Left forelimb (tissue), 1 donor: ENCODE results near the gene SLC16A6.
A peak's percentile ranks its signal among the peaks of the same experiment; 100 is the strongest.
"Not testable (repeated sequence)": the region's sequence is repeated elsewhere in the genome, so short reads cannot be mapped to it uniquely, and the experiment has no call there.

Source experiments
- DNase-seq: peaks from one replicate; pipeline ENCODE4 v3.0.0-alpha.2; 2018; ENCODE audit warnings: low spot score

SLC16A6 gene

DNA sequence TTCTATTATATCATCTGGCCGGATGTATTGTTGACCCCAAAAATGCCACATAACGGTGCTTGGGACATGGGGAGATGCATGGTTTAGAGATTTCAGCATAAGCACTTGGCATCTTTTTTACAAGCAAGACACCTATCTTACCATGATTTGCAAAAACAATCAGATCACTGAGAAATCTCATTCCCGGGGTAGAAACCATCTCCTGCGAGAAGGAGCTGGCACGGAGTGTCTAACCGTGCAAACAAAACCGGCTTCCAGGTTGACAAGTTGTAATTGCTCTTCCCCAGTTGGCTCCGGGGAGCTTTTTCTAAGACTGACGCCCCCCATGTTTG lies 1.0 kb downstream of the SLC16A6 start:
- DNase-seq: no peak

DNA sequence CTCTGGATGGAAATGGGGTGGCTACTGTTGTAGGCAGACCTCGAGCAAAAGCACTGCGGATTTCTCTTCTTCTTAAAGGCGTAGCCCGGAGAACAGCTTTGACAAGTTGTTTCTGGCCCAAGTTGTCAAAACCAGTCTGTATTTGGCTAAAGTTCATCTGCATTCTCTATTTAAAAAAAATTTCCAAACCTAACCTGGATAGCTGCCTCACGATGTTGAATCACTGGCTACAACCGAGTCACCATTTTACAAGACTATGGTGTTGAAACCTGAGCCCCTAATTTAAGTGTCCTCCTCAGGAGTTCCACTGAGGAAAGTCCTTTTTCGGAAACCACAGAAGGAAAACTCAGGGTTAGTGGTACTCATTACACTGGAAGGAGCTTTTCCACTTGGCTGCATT lies 1.5 kb downstream of the SLC16A6 start:
- DNase-seq: no peak

DNA sequence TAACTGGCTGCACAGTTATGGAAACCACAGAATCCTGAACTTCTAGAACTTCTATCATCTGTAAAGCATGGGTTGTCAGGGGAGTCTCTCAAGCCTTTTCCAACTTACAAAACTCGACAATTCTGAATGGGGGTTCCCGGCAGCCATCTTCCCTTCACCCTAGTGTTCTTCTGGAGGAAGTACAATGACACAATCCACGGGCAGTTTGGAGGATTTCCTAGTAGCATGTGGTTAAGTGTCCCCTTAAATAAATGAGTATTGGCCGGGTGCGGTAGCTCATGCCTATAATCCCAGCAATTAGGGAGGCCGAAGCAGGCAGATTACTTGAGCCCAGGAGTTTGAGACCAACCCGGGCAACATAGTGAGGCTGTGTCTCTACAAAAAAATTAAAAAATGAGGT lies 2.1 kb downstream of the SLC16A6 start:
- no peak for DNase-seq

DNA sequence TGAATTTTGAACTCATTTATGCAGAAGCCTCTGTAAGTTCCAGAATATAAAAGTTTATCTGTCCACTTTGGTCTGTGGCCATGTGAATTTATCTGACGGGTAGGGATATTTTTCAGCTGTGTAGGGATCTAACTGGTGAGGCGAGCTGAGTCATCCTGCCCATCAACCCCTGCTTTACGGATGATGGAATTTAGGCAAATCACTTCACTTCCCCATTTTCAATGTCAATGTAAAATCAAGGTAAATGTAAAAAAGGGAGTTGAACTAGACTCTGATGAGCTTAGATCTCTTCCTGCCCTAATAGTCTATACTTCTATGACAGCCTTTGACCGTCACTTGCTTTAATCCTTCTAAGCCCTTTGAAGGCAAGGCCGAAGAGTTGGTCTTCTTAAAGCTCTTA lies 2.6 kb downstream of the SLC16A6 start:
- no peak for DNase-seq

DNA sequence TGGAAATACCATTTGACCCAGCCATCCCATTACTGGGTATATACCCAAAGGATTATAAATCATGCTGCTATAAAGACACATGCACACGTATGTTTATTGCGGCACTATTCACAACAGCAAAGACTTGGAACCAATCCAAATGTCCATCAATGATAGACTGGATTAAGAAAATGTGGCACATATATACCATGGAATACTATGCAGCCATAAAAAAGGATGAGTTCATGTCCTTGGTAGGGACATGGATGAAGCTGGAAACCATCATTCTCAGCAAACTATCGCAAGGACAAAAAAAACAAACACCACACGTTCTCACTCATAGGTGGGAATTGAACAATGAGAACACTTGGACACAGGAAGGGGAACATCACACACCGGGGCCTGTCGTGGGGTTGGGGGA lies 9.0 kb downstream of the SLC16A6 start:
- DNase-seq: not testable (repeated sequence)

DNA sequence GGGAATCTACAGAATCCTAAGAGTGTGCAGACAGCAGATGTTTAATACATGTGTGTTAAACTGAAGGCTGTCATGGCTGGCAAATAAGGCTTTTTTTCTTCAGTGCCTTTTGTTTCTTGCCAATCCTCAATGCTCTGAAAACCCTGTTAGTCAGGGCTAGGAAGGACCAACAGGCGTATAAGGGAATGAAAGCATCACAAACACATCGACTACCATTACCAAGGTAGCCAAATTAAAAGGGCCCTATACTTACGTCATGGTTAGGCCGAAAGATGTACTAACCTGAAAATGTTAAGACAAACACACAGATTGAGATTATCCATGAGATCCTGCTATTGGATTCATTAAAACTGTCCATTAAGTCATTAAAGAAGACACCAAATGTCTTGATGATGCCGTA lies 13.1 kb downstream of the SLC16A6 start:
- no peak for DNase-seq

DNA sequence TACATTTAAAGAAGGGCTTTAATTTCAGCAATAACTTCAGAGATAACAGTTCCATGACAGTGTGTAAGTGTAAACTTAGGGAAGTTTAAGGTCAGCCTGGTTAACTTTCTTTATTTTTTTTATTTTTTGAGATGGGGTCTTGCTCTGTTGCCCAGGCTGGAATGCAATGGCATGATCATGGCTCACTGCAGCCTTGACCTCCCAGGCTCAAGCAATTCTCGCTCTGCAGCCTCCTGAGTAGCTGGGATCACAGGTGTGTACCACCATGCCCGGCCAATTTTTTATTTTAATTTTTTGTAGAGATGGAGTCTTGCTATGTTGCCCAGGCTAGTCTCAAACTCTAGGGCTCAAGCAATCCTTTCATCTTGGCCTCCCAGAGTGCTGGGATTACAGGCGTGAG lies 14.6 kb downstream of the SLC16A6 start:
- DNase-seq: not testable (repeated sequence)

DNA sequence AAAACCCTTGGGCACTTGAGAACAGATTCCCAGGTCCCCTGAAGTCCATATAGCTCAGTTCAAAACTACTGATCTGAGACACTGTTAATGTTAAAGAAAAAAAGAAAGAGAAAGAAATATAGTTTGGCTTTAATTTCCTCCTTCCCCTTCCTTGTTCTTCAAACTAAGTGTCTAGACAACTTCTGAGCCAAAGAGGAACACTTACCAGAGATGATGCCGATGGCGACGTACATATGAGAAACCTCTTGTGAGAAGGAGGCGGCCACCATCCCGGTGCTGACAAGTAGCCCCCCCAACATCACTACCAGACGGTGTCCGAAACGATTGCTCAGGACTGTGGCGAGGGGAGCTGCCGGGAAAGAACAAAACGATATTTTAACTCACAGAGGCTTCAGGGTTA lies 17.2 kb downstream of the SLC16A6 start:
- DNase-seq: no peak

DNA sequence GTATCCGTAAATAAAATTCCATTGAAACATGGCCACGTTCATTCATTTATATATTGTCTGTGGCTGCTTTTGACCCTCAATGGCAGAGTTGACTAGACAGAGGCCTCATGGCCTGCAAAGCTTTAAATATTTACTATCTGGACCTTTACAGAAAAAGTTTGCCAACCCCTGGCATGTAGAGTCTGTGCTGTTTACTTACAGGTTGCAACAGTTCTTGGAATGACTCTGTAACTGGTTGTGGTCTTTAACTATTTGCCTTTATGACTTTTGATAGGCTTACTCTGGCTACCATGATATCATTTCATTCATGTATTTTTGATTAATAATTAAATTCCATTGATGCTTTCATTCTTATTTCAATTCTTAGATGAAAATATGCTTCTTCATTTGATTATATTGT lies 25.1 kb downstream of the SLC16A6 start:
- DNase-seq: not testable (repeated sequence)

DNA sequence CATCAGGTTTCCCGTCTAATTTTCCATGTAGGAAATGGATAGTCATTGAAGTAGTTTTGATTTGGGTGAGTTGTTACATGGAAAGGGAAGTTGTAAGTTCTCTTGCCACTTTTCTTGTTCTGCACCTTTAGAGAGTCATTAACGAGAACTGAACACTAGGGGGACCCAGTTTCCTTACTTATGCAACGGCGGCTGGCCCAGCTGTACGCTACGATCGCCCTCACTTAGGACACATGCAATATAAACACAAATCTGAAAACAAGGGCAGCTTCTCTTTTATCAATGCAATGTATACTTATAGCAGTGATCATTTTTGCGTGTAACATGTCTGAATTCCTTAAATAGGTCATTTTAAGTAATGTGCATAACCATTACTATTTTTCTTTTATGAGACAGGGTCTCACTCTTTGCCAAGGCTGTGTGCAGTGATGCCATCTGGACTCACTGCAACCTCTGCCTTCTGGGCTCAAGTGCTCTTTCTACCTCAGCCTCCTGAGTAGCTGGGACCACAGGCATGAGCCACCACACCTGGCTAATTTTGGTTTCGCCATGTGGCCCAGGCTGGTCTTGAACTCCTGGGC lies 27.7 kb downstream of the SLC16A6 start:
- DNase-seq: not testable (repeated sequence)

DNA sequence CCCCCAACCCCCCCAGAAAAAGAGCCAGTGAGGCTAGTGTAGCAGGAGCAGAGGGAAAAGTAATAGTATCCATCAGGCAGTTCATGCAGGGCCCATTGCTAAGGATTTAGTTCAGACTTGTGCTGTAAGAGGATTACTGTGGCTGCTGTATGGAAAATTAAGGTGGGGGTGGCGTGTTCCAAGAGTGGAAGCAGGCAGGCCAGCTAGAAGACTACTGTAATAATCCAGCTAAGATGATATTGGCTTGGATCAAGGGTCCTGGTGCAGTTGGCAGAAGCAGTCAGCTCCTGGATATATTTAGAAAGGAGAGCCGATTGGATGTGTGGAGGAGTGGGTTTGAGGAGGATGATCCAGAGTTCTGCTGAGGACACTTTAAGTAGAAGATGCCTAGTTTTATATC lies 28.5 kb downstream of the SLC16A6 start:
- not testable (repeated sequence) for DNase-seq

DNA sequence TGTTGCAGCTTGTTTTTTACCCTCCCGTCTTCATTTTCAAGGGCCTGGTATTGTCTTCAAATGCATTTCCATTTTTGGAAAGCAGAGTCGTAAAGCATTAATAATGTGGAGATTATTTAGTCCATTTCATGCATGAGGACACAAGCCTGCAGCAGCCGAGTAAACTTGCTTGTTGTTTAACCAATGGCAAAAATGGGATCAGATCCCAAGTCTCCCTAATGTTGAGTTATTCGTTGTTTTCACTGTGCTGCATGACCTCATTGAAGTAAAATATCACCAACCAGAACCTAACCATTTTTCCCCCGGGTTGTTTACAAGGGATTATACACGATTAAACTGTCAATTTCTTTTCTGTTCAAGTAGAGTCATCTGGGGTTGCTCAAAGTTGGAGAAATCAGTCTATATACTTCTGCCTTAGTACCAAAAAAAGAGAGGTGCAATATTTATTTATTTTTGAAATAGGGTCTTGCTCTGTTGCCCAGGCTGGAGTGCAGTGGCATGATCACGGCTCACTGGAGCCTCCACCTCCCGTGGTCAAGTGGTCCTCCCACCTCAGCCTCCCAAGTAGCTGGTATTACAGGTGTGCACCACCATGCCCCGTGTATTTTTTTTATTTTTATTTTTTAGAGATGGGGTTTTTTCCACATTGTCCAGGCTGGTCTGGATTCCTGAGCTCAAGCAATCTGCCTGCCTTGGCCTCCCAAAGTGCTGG lies 30.7 kb downstream of the SLC16A6 start:
- no peak for DNase-seq

DNA sequence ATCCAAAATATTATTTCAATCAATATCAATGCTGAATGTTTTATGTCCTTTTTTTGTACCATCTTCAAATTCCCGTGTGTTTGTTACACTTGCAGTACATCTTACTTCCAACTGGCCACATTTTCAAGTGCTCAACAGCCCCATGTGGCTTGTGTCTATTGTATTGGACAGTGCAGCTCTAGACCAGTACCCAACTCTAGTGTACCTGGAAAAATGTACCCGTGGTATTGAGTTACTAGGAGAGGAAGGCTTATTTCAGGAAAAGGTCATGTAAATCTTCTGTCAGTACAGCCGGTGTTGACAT lies 31.3 kb downstream of the SLC16A6 start:
- not testable (repeated sequence) for DNase-seq

DNA sequence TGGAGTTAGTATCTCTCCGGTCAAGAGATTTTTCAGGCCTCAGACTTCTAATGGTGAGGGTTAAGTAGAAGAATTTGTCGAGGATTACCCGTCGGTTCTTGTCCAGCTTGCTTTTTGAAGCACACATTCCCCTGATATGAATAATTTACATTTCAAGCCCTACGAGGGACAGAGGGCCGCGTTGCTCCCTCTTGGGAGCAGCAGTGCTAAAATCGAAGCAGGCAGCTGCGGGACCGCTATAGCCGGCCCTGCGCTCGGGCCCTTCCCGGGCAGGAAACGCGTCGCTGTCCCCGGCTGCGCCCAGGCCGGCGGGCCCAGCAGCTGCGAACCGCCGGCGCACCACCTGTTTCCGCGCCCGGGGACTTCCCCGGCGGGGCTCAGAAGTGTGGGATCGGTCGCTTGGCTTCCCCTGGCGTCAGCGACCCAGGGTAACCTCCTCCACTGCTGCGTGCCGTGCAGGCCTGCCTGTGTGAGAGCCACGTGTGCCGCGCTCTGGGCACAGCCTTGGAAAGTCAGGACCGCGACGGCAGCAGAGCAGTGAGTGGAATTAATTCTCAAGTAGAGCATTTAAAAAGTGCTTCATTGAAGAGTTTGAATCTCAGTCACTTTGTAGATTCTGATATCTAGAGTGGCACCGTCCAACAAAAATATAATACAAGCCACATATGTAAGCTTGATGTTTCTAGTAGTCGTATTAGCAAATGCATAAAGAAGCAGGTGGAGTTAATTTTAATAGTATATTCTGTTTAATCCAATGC lies 31.9 kb downstream of the SLC16A6 start:
- peak; percentile 69 for DNase-seq

DNA sequence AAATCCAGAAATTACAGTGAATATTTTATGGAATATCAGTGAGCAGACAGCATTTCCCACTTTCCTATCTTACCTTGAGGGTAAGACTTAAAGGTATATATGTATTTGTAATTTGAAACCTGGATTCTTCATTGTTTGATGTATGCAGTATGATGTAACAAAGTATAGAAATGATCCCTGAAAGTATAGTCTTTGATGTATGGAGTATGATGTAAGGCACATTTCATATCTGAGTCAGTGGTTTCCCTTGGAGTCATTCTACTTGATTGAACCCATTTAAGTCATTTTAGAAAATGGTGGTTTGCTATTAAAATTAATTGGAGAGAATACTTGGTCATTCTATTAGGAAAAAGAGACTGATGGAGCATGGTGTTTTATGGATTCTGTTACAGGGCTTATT lies 33.0 kb downstream of the SLC16A6 start:
- DNase-seq: no peak

DNA sequence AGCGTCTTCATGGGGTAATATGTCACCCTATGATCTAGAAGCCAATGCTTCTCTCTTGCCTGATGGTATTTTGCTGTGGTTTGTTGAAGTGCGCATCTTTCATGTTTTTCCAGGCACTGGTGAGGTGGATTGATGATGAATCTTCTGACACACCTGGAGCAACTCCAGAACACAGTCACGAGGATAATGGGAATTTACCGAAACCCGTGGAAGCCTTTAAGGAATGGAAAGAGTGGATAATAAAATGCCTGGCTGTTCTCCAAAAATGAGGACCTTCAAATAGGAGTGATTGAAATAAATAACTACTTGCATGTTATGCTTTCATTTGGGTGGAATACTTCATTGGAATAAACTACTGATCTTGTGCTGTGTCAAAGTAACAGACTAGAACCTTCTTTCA lies 34.2 kb downstream of the SLC16A6 start:
- not testable (repeated sequence) for DNase-seq

DNA sequence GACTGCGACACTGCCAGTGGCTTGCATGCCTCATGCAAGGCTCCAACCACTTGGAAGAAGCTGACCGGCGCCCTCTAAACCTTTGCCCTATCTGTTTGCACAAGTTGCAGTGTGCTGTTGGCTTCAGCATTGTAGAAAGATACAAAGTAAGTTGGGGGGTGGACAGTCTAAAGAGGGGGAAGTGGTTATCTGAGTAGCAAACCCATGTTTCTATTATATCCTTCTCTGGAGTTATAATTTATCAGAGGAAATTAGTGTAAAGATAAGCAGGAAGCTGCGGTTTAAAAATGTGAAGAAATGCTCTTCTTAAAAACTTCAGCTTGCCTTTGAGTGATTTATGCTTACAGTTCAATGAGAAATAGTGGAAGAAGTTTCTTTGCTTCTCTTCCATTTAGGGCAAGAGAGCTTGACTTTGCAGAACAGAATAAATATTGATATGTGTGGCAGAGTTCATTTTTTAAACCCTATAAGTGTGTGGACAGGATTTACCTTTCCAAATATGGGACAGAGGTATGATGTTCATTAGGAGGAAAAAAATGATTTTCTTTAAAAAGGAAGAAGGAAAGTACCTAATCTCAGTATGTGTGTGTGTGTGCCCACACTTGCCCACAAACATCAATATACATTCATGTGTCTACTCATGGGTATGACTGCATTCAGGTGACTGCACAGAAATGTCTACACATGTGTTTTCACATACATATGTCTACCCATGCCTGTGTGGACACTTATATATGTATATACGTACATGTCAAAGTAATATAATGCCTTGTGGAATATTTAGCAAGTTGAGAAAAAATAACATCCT lies 35.0 kb downstream of the SLC16A6 start:
- no peak for DNase-seq

DNA sequence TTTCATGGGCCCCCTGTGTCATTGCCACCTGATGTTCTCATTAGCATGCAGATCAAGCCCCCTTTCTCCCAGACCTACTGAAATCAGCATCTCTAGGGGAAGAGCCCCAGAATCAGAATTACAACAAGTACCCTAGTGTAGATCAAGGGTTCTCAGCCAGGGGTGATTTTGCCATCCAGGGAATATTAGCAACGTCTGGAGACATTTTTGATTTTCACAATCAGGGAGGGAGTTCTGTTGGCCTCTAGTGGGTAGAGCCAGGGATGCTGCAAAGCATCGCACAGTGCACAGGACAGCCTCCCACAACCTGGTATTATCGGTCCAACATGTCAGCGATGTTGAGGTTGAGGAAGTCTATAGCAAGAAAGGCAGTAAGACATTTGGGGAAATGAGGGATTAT lies 35.8 kb downstream of the SLC16A6 start:
- DNase-seq: no peak

DNA sequence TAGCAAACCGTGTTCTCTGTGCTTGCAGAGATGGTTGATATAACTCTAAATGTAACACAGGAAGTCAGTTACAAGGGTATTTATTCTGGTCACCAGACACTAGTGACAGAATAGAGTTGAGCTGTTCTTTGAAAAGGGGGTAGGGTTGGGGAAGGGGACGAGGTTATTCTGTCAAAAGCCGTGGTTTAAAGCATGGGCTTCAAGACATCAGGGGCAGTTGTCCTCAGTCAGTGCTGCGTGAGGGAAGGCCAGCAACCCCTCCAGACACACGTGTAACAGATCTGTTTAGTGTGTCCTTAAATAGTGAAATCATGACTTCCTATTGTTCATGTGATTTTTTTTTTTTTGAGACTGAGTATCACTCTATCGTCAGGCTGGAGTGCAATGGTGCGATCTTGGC lies 37.5 kb downstream of the SLC16A6 start:
- DNase-seq: not testable (repeated sequence)

DNA sequence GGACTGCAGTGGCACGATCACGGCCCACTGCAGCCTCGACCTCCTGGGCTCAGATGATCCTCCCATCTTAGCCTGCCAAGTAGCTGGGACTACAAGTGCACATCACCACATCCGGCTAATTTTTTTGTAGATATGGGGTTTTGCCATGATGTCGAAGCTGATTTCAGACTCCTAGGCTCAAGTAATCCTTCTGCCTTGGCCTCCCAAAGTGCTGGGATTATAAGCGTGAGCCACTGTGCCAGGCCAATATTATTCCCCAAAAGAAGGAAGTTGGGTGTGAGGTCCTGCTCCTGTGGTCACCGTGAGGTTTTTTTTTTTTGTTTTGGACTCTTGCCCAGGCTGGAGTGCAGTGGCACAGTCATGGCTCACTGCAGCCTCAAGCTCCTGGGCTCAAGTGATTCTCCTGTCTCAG lies 41.6 kb downstream of the SLC16A6 start:
- no peak for DNase-seq

DNA sequence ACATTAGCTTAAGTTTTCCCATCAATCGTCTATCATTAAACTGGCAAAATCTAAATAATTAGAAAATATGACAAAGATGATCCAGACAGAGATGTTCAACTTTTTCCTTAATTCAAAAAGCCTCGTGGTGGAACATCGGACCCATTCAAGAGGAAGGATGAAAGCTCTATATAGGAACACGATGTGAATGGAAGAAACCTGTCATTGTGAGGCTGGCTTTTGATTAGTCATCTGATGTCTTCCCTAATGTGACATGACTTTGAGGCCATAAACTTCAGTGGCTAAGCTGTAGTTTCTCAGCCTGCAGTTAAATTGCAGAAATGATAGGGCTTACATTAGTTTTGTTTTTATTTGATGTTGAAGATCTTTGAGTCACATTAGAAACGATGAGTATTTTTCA lies 42.0 kb downstream of the SLC16A6 start:
- no peak for DNase-seq

DNA sequence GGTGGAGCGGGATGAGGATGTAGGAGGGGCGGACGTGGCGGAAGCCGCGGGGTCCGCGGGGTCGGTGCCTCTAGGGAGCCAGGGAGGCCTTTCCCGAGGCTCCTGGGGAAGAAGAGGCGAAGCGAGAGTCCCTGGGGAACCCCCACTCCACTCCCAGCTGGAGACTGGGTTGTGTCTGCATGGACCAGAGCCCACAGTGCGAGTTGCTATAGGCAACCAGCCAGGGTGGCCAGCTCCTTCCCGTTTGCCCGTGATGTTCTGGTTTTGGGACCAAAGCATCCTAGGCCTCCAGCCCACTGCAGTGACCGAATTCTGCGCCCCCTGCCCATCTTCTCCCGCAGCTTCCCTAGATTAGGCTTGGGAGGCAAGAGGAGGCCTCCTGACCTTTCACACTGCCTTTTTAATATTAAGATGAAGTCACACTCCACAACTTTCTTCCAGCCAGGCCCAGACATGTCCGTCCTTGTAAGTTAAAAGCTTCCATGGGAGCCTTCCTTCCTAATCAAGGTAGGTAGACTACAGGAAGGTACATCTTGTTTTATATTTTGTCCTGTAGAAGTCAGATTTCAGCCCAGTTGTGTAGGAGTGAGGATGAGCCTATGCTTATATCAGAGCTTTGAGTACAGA lies 42.6 kb downstream of the SLC16A6 start:
- no peak for DNase-seq
